Neural cell (in vitro differentiated cells): Measurements from ENCODE around the gene SNX13. TPM values are rescaled to one million over a fixed set of nuclear protein-coding genes. Genes with fewer than 3 reads are reported as not detected.

Experiments
- H2AFZ ChIP-seq: fragments of 200-600, 300-800 bp; sonication (generic), shearing (Covaris generic); 2 replicates; pipeline ENCODE4 v1.6.0; 2014; ENCODE audit warnings: low read depth, mild to moderate bottlenecking, antibody characterized with exemption, low read length, moderate library complexity
- H3F3A ChIP-seq: fragments of 200-600 bp; shearing (Covaris generic); 2 replicates; pipeline ENCODE4 v1.6.1; 2016; ENCODE audit warnings: mild to moderate bottlenecking, moderate library complexity, mixed read lengths, antibody characterized with exemption, low read length; ENCODE audit not compliant: insufficient read depth, poor library complexity, severe bottlenecking
- H3K27ac ChIP-seq: fragments of 200-600, 300-800 bp; sonication (generic), shearing (Covaris generic); 2 replicates; pipeline ENCODE4 v1.5.1; 2014; ENCODE audit warnings: mild to moderate bottlenecking, low read length, moderate library complexity
- H3K27me3 ChIP-seq: fragments of 300-800, 200-600 bp; sonication (generic), shearing (Covaris generic); 2 replicates; pipeline ENCODE4 v1.6.0; 2014; ENCODE audit warnings: mild to moderate bottlenecking, low read depth, low read length, moderate library complexity; ENCODE audit not compliant: insufficient read depth
- H3K36me3 ChIP-seq: fragments of 300-800, 200-600 bp; sonication (generic), shearing (Covaris generic); 2 replicates; pipeline ENCODE4 v1.5.1; 2014; ENCODE audit warnings: mild to moderate bottlenecking, antibody characterized with exemption, low read length, moderate library complexity; ENCODE audit not compliant: insufficient read depth
- H3K4me2 ChIP-seq: fragments of 300-800, 200-600 bp; sonication (generic), shearing (Covaris generic); 2 replicates; pipeline ENCODE4 v1.6.0; 2014; ENCODE audit warnings: mild to moderate bottlenecking, low read length
- H3K4me3 ChIP-seq: fragments of 300-800, 200-600 bp; sonication (generic), shearing (Covaris generic); 2 replicates; pipeline ENCODE4 v1.5.1; 2014; ENCODE audit warnings: mild to moderate bottlenecking, low read length, moderate library complexity
- H3K79me2 ChIP-seq: fragments of 200-600 bp; shearing (Covaris generic); replicated peaks from 2 replicates; pipeline ENCODE4 v1.6.0; 2014; ENCODE audit warnings: mild to moderate bottlenecking, low read length, moderate library complexity; ENCODE audit not compliant: insufficient read depth
- H3K9ac ChIP-seq: fragments of 300-800, 200-600 bp; sonication (generic), shearing (Covaris generic); 2 replicates; pipeline ENCODE4 v1.6.1; 2016; ENCODE audit warnings: mild to moderate bottlenecking, low read length, mixed read lengths
- H3K9me2 ChIP-seq: fragments of 200-600 bp; shearing (Covaris generic); 2 replicates; pipeline ENCODE4 v1.6.1; 2016; ENCODE audit warnings: mild to moderate bottlenecking, low read length, mixed read lengths; ENCODE audit not compliant: insufficient read depth
- H3K9me3 ChIP-seq: fragments of 200-600, 300-800 bp; sonication (generic), shearing (Covaris generic); 2 replicates; pipeline ENCODE4 v1.6.1; 2016; ENCODE audit warnings: mild to moderate bottlenecking, mixed run types, low read length, moderate library complexity, mixed read lengths
- H4K20me1 ChIP-seq: fragments of 200-600 bp; shearing (Covaris generic); 2 replicates; pipeline ENCODE4 v1.6.1; 2016; ENCODE audit warnings: mild to moderate bottlenecking, mixed run types; ENCODE audit not compliant: insufficient read depth
- CTCF ChIP-seq: fragments of 450-650 bp; IDR thresholded peaks from 2 replicates; pipeline ENCODE4 v1.5.1; 2014; ENCODE audit warnings: antibody characterized with exemption, mild to moderate bottlenecking, moderate library complexity; ENCODE audit not compliant: poor library complexity, severe bottlenecking
- EP300 ChIP-seq: fragments of 450-650 bp; conservative IDR thresholded peaks from 2 replicates; pipeline ENCODE4 v1.6.1; 2014; ENCODE audit warnings: antibody characterized with exemption, mild to moderate bottlenecking, moderate library complexity; ENCODE audit not compliant: poor library complexity, severe bottlenecking
- MXI1 ChIP-seq: fragments of 450-650 bp; conservative IDR thresholded peaks from 2 replicates; pipeline ENCODE4 v1.6.1; 2014; ENCODE audit warnings: antibody characterized with exemption, mild to moderate bottlenecking; ENCODE audit not compliant: poor library complexity, severe bottlenecking
- POLR2AphosphoS5 ChIP-seq: IDR thresholded peaks from 2 replicates; pipeline ENCODE4 v1.6.1; 2012
- REST ChIP-seq: IDR thresholded peaks from 2 replicates; pipeline ENCODE4 v1.6.1; 2012; ENCODE audit warnings: borderline replicate concordance
- SMC3 ChIP-seq: fragments of 450-650 bp; conservative IDR thresholded peaks from 2 replicates; pipeline ENCODE4 v1.6.1; 2014; ENCODE audit warnings: antibody characterized with exemption, mild to moderate bottlenecking, moderate library complexity; ENCODE audit not compliant: poor library complexity
- TAF1 ChIP-seq: IDR thresholded peaks from 2 replicates; pipeline ENCODE4 v1.6.1; 2012; ENCODE audit warnings: low read depth
- polyA plus RNA-seq: library from polyadenylated mRNA; depleted of rRNA; stranded (reverse); fragments of >200 nt; gene quantifications from 2 replicates; pipeline ENCODE4 v1.2.3, GENCODE V29; 2014

SNX13 gene
- polyA plus RNA-seq, 1 donor from 2014 or later: 50.6 TPM

GRCh38 chr7:17746020-17746530, 194.2 kb downstream of the SNX13 start:
- Histone ChIP-seq H3K9me2 (no peaks in the 10 kb centered on the region), H3K4me3 (no peak overlapping the region), H3K79me2 (no peaks in the 10 kb centered on the region), H3K9ac (no peak overlapping the region), H3K27me3 (no peaks in the 10 kb centered on the region), H3F3A (no peaks in the 10 kb centered on the region), H2AFZ (no peak overlapping the region), H4K20me1 (no peaks in the 10 kb centered on the region), H3K27ac (no peak overlapping the region), H3K9me3 (no peaks in the 10 kb centered on the region), H3K36me3 (no peaks in the 10 kb centered on the region), H3K4me2 (no peak overlapping the region)
- no peak for TF ChIP-seq CTCF

GRCh38 chr7:17745610-17746009, 194.7 kb downstream of the SNX13 start:
- no peaks in the 10 kb centered on the region for H3K27me3 ChIP-seq
- H3K4me2 ChIP-seq: no peak overlapping the region
- no peak for TF ChIP-seq MXI1
- no peak for TF ChIP-seq REST
- TF ChIP-seq SMC3: no peak
- TF ChIP-seq TAF1: no peak
- no peak for TF ChIP-seq CTCF
- no peak for TF ChIP-seq EP300
- no peaks in the 10 kb centered on the region for H3K9me3 ChIP-seq
- no peak overlapping the region for H2AFZ ChIP-seq
- no peaks in the 10 kb centered on the region for H4K20me1 ChIP-seq
- no peak overlapping the region for H3K9ac ChIP-seq
- no peak overlapping the region for H3K27ac ChIP-seq
- H3K36me3 ChIP-seq: no peaks in the 10 kb centered on the region
- no peaks in the 10 kb centered on the region for H3F3A ChIP-seq
- H3K4me3 ChIP-seq: no peak overlapping the region
- H3K79me2 ChIP-seq: no peaks in the 10 kb centered on the region
- H3K9me2 ChIP-seq: no peaks in the 10 kb centered on the region

GRCh38 chr7:17743316-17743715, 197.0 kb downstream of the SNX13 start:
- Histone ChIP-seq H2AFZ (no peak overlapping the region), H3K9ac (no peak overlapping the region), H3K4me3 (no peak overlapping the region), H3K9me2 (no peaks in the 10 kb centered on the region), H3K36me3 (no peaks in the 10 kb centered on the region), H3K27ac (no peak overlapping the region), H3F3A (no peaks in the 10 kb centered on the region), H3K9me3 (no peaks in the 10 kb centered on the region), H3K79me2 (no peaks in the 10 kb centered on the region), H4K20me1 (no peaks in the 10 kb centered on the region), H3K4me2 (no peak overlapping the region), H3K27me3 (no peaks in the 10 kb centered on the region)
- TF ChIP-seq EP300 (no peak), SMC3 (no peak), POLR2AphosphoS5 (no peak), CTCF (no peak), TAF1 (no peak)
